HG02759 (cell line): ENCODE measurements around the gene KRTAP10-6.
"Not testable (repeated sequence)": the region's sequence is repeated elsewhere in the genome, so short reads cannot be mapped to it uniquely, and the experiment has no call there.

Source experiments
- ATAC-seq: cut with Tn5 transposase; IDR thresholded peaks from one replicate; pipeline ENCODE4 v1.9.1; 2021; ENCODE audit warnings: mild to moderate bottlenecking, moderate library complexity; ENCODE audit not compliant: unreplicated experiment

Gene KRTAP10-6

GRCh38 chr21:44618504-44618903 lies 26.2 kb upstream of the KRTAP10-6 start:
- ATAC-seq, result no peak

GRCh38 chr21:44617071-44617501 lies 24.8 kb upstream of the KRTAP10-6 start:
- ATAC-seq, result no peak

GRCh38 chr21:44616591-44616926 lies 24.3 kb upstream of the KRTAP10-6 start:
- no peak for ATAC-seq

- no peak for ATAC-seq
Observed at GRCh38 chr21:44615911-44616590, 23.7 kb upstream of the KRTAP10-6 start.

- ATAC-seq, result no peak
Observed at GRCh38 chr21:44615466-44615865, 23.2 kb upstream of the KRTAP10-6 start.

GRCh38 chr21:44614961-44615391 lies 22.7 kb upstream of the KRTAP10-6 start:
- ATAC-seq, result no peak

- ATAC-seq, result no peak
Observed at GRCh38 chr21:44614161-44614631, 21.9 kb upstream of the KRTAP10-6 start.

GRCh38 chr21:44613386-44614155 lies 21.3 kb upstream of the KRTAP10-6 start:
- no peak for ATAC-seq

GRCh38 chr21:44612669-44613229 lies 20.4 kb upstream of the KRTAP10-6 start:
- ATAC-seq, result no peak

- no peak for ATAC-seq
Observed at GRCh38 chr21:44612029-44612486, 19.8 kb upstream of the KRTAP10-6 start, which contains the start of gene KRTAP10-8. Gene KRTAP10-8, plus strand, starts transcription at chr21:44612079. Its CDS starts 22 bp downstream, at chr21:44612101.

GRCh38 chr21:44611551-44611950 lies 19.2 kb upstream of the KRTAP10-6 start:
- no peak for ATAC-seq

GRCh38 chr21:44610157-44610843 lies 18.0 kb upstream of the KRTAP10-6 start:
- not testable (repeated sequence) for ATAC-seq

GRCh38 chr21:44609193-44609592 lies 16.9 kb upstream of the KRTAP10-6 start:
- no peak for ATAC-seq

GRCh38 chr21:44606495-44606894 lies 14.2 kb upstream of the KRTAP10-6 start:
- no peak for ATAC-seq

- no peak for ATAC-seq
Observed at GRCh38 chr21:44603911-44604310, 11.6 kb upstream of the KRTAP10-6 start.

- no peak for ATAC-seq
Observed at GRCh38 chr21:44603109-44603875, 11.0 kb upstream of the KRTAP10-6 start.

GRCh38 chr21:44602463-44602850 lies 10.2 kb upstream of the KRTAP10-6 start:
- ATAC-seq, result no peak

GRCh38 chr21:44601596-44602462 lies 9.5 kb upstream of the KRTAP10-6 start:
- ATAC-seq, result no peak

- ATAC-seq, result not testable (repeated sequence)
Observed at GRCh38 chr21:44601091-44601490, 8.8 kb upstream of the KRTAP10-6 start.
